ENCODE measurements around the gene HOXC11.
A peak's percentile ranks its signal among the peaks of the same experiment; 100 is the strongest.

HOXC11 gene

DNA sequence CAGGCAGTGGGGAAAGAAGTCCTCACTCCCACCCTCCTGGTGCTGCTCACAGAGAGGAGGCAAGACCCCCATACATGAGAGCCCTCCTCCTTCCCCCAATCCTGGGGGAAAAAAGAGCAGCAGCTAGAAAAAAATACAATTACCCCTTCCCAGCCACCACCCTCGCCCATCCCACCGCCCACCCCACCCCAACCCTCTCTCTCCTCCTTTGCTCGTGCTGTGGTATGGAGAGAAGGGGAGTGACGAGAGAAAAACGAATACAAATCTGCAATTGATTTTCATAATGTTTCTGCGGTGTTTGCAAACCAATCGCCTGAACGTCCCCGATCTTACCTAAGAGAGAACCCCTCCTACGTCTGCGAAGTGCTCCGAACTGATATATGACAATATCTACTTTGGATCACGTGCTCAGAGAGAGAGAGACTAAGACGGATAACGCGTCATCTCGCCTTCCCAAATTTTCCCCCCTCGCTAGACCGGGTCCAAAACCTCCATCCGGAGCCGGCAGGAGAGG is at the start of gene HOXC11:
Gene HOXC11, plus strand, starts transcription at position 405 of the 514 bp plus-strand sequence. CDS start 116 bp downstream, outside the sequence.
- DNase-seq, result no peak

DNA sequence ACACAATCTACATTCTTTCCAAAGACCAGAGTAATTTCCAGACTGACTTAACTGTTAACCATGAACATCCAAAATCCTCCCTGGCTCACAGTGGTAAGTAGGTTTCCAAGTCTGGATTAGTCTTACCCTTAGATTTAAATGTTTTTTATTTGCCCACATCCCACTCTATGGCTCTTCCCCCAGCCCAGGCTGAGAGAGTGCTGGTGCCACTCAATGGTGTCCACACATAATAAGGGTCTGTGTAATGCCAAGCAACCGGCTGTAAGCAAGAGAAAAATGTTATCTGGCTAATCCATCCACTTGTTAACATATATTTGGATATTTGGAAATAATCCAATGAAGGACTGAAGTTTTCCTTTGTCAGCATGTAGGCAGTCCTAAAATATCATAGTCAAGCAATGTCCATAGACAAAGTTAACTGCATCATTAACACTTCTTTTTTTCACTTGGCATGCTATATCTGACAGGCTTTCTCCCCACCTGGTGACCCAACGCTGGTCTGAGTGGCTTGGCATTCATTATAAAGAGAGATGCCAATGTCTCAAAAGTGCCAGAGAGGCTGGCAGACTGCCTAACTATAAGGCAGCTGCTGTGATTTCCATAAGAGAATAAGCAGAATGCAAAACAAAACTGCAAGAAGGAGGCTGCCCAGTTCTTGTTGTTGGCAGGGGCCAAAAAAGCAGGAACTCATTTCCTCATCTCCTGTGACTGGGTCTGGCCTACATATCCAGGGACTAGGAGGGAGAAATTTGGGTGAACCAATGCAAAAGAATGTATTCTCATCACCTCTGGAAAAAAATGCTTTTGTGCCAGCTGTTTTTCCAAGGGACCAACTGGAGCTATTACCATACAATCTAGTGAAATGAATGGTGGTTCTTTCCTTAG is 48.2 kb upstream of the HOXC11 start:
- DNase-seq, result no peak

DNA sequence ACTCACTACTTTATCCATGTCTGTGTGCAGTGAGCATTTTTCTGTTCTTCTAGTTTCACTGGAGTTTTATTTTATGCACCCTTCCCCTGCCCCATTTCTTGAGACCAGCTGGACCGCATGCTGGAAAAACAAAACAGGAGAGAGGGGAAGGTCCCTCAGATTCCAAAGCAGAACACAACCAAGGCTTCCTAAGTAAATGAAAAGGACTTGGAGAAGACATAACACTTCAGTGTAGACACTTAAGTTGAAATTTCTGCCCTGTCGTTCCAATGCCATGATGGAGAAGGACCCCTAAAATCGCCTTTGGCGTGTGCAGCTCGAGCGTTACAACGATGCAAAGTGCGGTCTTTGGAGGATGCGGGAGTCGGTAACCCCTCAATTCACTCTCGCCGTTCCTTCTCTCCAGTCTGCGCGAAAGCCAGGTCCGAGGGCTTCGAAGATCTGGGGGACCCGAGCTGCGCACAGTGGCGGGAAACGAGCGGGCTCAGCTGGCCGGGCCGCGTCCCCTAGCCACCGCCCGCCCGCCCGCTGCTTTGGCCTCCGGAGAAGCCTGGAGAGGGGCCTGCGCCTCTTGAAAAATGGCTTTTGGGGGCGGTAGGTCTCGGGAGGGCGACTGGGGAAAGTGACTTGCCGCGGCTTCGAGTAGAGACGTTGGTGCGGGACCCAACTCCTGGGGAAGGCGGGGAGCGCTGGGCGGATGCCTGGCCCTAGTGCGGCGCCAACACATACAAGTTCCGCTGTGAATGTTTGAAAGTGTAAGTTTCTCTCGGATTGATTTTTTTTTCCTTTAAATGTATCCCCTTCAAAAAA is 45.5 kb upstream of the HOXC11 start:
- DNase-seq, result no peak

DNA sequence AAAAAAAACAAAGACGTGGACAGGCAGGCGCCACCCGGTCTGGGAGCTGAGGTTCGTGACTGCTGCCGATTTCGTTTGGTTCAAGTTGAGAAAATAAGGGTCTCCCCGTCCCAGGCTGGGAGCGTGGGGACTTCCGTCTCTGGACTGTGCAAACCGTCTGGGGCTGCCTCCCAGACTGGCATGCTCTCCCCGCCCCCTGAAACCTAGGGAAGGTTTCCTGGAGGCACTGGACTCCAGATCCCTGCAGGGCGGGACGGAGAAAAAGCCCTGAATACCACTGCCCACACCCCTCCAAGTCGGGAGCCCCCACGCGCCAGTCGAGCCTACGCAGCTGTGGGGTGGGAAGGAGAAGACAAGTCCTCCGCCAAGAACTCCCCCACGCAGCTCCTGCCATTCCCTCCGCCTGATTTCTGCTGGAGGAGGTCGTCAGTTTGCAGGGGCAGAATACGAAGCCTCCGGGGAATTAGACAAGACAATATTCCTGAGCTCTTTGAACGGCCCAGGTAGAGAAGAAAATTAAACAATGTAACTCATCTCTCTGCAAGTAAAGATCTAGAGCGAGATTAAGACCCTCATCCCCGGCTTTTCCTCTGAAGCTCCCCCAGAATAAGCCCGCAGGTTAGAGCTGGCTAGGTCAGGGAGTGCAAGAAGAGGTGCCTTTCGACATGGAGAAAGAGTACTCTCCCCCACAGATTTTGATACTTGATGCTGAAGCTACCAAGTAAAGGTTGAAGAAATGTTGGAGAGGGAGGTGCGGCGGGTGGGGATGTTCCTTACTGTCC is 44.7 kb upstream of the HOXC11 start:
- no peak for DNase-seq

DNA sequence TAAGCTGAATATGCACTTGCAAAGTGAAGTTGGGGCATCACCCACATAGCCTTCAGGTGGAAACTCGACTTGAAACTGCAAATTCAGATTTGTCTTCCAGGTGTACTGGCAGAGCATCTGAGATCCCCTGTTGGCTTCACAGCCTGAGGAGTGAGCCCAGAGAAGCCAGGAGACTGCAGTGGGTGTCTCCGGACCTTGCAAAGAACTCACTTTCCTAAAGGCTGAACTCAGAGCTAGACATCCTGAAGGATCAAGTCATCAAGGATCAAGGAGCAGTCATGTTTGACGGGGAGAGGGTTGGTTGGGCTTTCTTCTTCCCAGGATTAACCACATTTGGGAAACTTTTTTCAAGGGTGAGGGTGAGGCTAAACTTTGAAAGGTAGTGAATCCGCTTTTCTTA is 43.4 kb upstream of the HOXC11 start:
- no peak for DNase-seq

DNA sequence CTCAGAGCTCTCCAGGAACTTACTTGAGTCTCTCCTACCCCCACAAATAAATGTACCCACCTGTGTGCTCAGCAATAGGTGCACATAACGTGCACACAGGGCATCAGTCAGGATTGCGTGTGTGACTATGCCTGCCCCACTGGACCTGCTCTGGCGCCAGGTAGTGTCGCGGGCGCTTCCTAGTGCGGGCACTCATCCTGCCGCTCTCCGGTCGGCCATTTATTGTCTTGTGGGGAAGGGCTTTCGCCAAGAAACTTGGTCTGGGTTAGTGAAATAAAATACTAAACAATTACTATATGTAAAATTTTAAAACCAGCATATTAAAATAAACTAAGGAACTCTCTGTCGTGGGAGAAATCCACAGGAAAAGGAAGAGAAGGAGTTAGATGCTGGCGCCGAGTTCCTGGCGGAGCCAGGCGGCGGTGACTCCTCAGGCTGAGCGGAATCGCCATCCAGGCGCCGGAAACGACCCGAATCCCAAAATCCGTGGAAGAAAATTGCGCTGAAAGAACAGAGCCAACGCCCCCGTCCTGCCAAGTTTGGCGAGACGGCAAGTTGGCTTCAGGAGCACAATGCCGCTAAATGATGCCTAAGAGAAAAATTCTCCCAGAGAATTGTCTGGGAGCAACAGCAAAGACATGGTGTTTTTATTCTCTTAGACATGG is 42.2 kb upstream of the HOXC11 start:
- DNase-seq, result no peak

DNA sequence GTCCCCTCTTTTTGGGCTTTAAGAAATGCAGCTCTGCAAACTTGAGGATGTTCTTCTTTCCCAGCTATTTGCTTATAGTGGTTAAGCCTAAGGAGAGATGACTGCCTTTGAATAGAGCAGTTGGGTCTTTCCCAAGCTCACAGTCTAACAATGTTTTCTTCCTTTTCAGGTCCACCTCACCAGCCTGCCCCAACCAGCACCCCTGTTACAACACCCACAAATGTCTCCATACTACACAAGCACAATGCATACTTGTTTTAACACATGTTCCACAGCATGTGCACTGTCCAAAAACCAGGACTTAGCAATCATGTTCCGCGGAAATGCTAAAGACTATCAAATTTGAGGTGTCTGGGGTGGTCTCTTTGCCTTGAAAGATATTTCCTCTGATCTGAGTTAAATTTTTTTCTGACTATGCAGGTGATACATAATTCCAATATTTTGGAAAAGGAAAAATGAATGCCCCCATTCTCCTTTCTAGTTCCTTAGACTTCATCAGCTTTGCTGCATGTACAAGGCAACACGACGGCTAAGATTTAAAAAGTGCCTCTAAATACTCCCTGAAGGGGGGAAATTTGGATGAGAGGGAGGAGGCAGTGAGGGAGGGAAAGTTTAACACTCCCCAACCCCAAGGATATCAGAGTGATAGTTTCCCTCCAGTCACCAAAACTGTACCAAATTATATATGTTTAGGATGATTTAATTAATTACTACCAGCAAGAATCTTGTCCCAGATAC is 40.9 kb upstream of the HOXC11 start:
- DNase-seq, result no peak

DNA sequence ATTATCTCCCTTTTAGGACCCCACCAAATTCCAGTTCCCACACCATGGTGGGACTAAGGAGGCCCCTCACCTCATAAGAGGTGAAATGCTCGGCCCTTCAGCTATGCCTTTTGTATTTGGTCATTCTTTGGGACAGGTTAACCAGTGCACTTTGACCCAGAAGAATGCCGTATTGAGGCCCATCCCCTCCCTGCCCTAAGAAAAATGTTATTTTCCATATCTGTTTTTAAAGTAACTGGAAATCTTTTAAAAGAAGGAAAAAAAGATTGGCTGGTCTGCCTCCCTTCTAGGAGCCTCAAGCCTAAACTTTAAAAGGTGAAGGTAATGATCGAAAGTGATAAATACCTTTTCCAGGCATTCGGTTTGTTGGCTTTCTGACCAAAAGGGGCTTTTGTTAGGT is 40.0 kb upstream of the HOXC11 start:
- DNase-seq, result no peak

DNA sequence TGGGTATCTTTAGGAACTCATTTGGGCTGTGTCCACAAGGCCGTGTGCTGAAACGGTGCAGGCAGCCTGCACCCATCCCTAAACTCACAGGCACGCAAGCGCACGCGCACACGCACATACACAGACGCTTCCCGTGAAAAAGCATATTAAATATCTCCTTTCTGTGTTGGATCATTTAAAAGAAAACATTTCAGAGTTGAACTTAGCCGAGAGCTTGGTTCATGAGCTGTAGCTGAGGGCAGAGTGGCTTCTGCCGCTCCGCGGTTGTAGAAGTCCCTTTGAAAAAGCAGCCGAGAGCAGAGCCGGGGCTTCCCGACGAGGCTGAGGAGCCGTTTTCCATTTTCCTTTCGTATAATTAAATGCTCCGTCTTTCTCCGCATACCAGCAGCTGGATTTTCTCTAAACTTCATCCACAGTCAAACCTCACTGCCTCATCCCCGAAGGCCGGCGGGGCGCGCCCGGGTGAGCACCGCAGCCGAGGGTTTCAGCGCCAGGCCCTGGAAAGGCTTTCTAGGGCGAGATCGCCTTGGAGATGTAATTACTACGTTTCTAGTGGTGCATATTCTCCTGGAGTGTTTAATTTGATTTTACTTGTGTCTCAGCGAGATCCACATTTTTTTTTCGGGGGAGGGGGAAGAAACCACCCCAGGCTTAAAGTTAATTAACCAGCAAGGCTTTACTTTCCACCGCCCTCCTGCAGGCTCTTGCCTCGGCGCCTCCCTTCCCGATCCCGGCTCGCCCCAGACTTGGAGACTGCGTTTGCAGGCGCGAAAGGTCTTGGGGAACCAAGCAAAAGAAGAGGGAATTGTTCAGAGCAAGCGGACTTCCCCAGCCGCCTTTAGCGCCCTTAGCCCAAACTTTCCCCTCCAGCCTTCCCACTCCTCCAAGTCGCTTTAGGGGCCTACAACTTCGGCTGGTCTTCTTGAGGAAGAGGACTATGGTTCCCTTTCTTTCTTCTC is 37.3 kb upstream of the HOXC11 start:
- no peak for DNase-seq

DNA sequence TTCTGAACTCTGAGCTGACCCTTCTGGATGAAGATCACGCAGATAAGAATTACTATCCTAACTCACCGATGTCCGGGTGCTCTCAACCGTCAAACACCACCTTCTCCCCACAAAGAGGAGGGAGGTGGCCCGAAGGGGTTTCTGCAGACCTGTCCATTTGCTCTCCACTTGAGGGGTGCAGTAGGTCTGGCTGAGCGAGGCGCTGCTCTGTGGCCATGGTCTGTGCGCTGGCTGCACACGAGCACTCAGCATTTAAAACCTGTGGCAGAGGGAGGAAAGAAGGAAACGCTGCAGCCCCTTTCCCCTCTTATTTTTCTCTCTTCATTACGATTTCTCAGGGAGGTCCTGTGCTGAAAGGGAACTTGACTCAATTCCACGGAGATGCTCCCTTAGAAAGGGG is 35.8 kb upstream of the HOXC11 start:
- DNase-seq, result no peak

DNA sequence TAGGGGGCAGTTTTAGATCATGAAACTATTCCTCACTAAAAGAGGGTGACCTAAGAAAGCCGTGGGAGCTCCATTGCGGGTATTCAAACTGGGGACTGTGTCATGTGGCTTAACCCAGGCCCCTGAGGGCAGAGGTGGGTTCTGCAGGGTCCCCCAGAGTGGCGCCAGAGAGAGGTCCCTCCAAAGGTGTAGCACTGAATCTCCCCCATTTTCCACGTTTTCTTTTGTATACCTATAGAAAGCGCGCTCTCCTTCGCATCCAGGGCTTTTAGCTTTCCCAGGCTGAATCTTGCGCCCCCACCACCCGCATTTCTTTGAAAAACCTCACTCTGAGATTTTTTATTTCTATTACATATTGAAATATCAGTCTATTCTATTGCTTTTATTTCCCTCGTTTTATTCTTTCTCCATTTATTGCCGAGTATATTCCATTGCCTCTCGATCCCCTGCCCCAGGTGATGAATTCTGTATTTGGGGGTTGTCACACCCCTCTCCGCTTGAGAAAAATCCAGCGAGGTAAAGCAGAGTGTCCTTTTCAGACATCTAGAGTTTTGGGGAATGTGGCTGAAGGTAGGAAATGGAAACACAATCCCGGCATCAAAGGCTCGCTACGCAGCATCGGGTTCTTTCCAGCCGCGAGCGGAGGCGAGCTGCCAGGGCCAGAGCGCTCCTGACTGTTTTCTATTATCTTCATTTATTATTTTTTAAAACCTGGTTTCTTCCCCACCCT is 35.2 kb upstream of the HOXC11 start:
- DNase-seq, result no peak

DNA sequence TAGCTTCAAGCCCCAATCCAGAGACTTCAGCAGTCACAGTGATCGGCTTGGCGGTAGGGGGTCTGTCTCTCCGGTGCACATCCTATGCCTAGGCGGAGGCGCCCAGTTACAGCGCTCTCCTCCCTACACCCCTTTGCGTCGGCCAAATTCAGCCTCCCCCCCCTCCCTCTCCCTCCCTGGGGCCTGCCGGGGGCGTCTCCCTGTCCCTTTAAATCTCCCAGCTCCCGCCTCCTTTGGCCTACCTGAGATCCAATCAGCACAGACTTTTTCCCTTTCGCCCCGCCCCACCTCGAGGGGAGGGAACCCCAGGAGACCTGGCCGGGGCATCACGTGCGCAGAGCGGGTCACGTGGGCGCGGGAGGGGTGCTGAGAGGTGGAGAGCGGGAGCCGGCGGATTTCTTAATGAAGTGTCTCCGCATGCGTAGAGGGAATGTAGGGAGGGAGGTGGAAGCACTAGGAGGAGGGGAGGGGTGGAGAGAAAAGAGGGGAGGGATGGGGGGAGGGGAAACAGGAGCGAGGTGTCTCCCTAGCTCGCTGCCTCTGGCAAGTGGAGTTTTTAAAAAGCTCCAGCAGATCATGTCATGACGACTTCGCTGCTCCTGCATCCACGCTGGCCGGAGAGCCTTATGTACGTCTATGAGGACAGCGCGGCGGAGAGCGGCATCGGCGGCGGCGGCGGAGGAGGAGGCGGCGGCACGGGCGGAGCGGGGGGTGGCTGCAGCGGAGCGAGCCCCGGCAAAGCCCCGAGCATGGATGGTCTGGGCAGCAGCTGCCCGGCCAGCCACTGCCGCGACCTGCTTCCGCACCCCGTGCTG is 34.4 kb upstream of the HOXC11 start, which contains the start of gene HOXC13:
Gene HOXC13, plus strand, starts transcription at position 506 of the 815 bp plus-strand sequence. Its CDS starts 76 bp downstream, at position 582.
- DNase-seq, result peak; percentile 28

DNA sequence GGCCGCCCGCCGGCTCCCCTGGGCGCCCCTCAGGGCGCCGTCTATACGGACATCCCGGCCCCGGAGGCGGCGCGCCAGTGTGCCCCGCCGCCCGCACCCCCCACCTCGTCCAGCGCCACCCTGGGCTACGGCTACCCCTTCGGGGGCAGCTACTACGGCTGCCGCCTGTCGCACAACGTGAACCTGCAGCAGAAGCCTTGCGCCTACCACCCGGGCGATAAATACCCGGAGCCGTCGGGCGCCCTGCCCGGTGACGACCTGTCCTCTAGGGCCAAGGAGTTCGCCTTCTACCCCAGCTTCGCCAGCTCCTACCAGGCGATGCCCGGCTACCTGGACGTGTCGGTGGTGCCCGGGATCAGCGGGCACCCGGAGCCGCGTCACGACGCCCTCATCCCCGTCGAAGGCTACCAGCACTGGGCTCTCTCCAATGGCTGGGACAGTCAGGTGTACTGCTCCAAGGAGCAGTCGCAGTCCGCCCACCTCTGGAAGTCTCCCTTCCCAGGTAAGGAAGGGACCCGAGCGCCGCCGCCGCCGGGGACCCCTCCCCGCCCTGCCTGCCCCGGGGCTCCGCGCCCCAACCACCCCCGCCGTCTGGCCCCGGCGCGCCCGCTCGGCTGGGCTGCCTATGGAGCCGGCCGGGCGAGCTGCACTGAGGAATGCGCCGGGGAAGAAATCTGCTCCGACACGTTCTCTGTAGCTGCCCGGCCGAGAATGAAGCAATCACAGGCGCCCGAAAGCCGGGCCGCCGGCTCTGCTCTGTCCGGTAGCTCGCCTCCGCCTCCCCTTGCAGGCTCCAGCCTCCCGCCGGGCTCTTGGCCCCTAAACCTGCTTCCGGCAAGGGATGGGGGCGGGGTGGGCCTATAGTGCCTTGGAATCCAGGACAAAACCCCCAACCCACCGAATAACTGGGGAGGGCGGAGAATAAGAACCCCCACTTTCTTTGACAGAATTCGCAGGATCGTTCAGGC is 33.5 kb upstream of the HOXC11 start:
- no peak for DNase-seq

DNA sequence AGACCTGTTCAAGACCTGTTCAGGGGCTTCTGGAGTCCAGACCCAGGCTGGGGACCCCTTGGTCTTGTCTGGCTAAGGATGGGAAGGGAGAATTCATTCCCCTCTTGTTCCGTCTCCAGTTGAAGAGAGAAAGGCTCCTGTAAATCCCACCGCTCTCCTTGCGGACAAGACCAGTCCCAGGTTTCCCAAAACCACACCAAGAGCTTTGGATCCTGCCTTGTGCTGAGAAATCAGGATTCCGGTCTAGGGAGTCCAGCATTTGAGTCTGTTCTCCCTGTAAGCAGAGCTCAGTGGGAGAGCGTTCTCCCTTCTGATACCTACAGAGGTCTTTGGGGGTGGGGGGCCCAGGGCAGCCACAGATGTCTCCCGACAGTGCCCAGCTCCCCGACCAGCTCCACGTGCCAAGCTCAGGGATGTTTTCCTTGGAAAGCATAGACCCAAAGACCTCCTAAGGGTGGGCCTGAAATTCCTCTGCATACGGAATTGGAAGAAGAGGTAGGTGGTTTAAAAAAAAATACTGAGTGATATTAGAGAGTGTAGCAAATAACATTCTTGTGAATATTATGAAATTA is 32.4 kb upstream of the HOXC11 start:
- DNase-seq, result no peak

DNA sequence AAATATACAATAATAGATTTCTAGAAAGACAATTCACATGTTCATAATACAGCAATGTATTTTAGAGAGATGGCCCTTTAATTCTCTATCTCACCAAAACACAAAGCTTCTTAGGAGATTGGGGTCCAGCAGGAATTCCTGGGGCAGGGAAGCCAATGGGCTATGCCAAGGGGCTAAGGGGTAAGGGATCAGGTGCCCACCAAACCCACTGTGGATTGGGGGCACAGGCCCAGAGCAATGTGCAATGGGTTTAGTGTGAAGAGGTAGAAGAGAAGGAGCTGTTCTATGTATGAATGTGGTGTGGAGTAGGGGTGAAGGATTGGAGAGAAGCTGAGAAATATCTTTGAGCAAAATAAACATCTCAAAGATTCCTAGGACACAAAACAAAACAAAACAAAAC is 31.7 kb upstream of the HOXC11 start:
- DNase-seq, result no peak

DNA sequence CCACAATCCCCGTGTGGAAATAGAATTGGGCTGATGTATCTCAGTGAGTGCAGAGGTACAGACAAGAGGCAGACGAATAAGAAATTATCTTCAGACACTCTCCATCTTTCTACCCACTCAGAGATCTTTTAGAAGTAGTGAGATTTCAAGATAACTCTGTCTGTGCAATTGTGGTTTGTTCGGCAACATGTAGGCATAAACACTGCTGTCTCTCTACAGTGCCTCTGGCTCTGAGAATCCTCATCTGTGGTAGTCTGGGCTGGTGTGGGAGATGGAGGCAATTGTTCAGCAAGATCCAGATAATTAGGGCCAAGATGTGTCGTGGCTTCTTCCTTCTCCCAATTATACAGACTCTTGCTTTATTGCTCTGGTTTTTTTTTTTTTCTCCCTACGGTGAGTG is 31.2 kb upstream of the HOXC11 start:
- DNase-seq, result no peak

DNA sequence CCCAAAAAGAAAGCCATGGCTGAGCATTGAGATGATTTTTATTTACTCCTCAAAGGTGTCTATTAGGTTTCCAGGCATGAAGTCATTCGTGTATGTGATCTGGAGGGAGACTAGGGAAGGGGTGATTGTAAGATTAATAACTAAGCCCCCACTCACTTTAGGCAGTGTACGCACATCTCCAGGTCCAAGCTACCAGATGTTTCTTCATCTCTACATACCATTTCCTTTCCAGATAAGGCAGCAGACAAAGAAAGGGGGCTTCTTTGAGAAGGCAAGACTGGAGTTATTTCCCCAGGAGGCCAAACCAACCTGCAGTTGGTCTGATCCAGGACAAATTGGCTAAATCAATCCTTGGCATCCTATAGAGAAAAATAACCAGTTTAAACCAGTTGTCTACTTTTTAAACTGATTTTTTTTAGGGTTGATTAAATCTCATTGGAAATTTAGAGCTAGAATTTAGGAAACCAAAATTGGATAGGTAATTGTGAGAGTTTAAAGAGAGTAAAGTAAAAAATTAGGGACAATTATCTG is 30.4 kb upstream of the HOXC11 start:
- DNase-seq, result no peak

Measured in hematopoietic multipotent progenitor cell treated with erythropoietin and hydrocortisone succinate and interleukin-3 and kit ligand, for 6 days (in vitro differentiated cells).